Breast epithelium (tissue), 4 donors: ENCODE results near the gene AP4S1. TPM values are rescaled to one million over a fixed set of nuclear protein-coding genes. Genes with fewer than 3 reads are reported as not detected.

Source experiments
- DNase-seq, 2 donors: peaks; one replicate each; pipeline ENCODE4 v3.0.0-alpha.2; 2019; ENCODE audit warnings: low spot score in 2 of 2
- H3K27ac ChIP-seq, 2 donors: fragments of 200-600 bp; sonication (generic) in 1 of 2; one replicate each; pipeline ENCODE4 v1.5.1; 2016 to 2019; ENCODE audit warnings: mild to moderate bottlenecking in 1 of 2
- H3K27me3 ChIP-seq, 2 donors: fragments of 200-600 bp; sonication (generic) in 1 of 2; one replicate each; pipeline versions ENCODE4 v1.5.1 to v1.6.0; 2017 to 2019; ENCODE audit warnings: control low read depth in 1 of 2, mild to moderate bottlenecking in 1 of 2
- H3K36me3 ChIP-seq: fragments of 200-600 bp; one replicate; pipeline ENCODE4 v1.5.1; 2019
- H3K4me1 ChIP-seq, 2 donors: fragments of 200-600 bp; sonication (generic); one replicate each; pipeline ENCODE4 v1.5.1; 2016 to 2019; ENCODE audit warnings: control low read depth in 1 of 2
- H3K4me3 ChIP-seq, 3 donors: fragments of 200-600 bp; sonication (generic); 1 replicate in 2 of 3; 2 replicates in 1 of 3; pipeline ENCODE4 v1.5.1; 2016 to 2019; ENCODE audit warnings: mild to moderate bottlenecking in 3 of 3, moderate library complexity in 2 of 3
- H3K9me3 ChIP-seq, 2 donors: fragments of 200-600 bp; sonication (generic) in 1 of 2; one replicate each; pipeline ENCODE4 v1.5.1; 2016 to 2019; ENCODE audit warnings: control low read depth in 1 of 2
- POLR2A ChIP-seq: fragments of 450-650 bp; IDR thresholded peaks from one replicate; pipeline ENCODE4 v1.6.1; 2016; ENCODE audit warnings: antibody characterized with exemption, mild to moderate bottlenecking, moderate library complexity
- POLR2AphosphoS5 ChIP-seq, 3 donors: sonication (generic); formaldehyde crosslinking; IDR thresholded peaks; one replicate each; pipeline ENCODE4 v1.6.1; 2017; ENCODE audit warnings: antibody characterized with exemption in 3 of 3
- intact Hi-C: fragments of 100-400 bp; cut with DNase I; formaldehyde crosslinking; loops from one replicate; pipeline ENCODE4 v1.15.1; 2023; ENCODE audit warnings: low total_unique reads
- total RNA-seq, 3 donors: library from RNA; depleted of rRNA; stranded (reverse); fragments of >200 nt; gene quantifications; one replicate each; pipeline ENCODE4 v1.1.0, GENCODE V29; 2016
- TF ChIP-seq, protein P1 (sequence below), 3 donors: fragments of 450-650 bp; IDR thresholded peaks; one replicate each; pipeline ENCODE4 v1.5.1; 2016 to 2017; ENCODE audit warnings: antibody characterized with exemption in 3 of 3, mild to moderate bottlenecking in 3 of 3, moderate library complexity in 3 of 3

AP4S1 gene
- total RNA-seq, 3 donors from 2014 or later = 4.5 to 11.1 (median 5.2) TPM

DNA sequence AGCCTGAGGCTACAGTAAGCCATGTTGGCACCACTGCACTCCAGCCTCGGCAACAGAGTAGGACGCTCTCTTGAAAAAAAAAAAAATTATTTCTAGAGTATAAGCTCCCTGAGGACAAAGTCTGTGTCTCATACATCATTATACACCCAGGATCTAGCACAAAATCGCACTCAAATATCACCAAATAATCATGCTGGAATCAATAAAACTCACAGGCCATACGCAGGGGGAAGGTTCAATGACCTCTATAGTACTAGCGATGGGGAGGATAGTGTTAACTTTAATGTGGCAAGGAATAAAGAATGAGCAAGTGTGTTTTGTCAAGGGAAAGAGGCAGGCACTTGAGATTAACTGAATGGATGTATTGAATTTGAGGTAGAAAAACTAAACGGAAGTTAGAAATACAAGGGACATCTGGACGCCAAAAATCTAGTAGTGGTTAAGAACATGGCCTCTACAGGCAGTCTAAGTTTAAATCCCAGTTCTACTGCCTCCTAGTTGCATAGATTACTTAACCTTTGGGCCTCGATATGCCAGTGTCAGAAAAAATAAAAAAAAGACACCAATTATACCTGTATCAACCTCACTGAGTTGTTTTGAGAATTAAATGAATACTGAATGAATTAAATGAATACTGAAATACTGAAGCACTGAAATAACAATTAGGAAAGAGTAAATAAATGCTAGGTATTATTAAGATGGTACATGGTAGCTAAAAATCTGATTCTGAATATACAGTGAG lies 4.4 kb upstream of the AP4S1 start:
- no peak overlapping the region for H3K4me3 ChIP-seq
- H3K27ac ChIP-seq = no peak overlapping the region
- TF ChIP-seq POLR2A = no peak
- TF ChIP-seq, protein P1, sequence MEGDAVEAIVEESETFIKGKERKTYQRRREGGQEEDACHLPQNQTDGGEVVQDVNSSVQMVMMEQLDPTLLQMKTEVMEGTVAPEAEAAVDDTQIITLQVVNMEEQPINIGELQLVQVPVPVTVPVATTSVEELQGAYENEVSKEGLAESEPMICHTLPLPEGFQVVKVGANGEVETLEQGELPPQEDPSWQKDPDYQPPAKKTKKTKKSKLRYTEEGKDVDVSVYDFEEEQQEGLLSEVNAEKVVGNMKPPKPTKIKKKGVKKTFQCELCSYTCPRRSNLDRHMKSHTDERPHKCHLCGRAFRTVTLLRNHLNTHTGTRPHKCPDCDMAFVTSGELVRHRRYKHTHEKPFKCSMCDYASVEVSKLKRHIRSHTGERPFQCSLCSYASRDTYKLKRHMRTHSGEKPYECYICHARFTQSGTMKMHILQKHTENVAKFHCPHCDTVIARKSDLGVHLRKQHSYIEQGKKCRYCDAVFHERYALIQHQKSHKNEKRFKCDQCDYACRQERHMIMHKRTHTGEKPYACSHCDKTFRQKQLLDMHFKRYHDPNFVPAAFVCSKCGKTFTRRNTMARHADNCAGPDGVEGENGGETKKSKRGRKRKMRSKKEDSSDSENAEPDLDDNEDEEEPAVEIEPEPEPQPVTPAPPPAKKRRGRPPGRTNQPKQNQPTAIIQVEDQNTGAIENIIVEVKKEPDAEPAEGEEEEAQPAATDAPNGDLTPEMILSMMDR (IDR thresholded peaks at IDR 0.05) = no peak
- no peaks in the 10 kb centered on the region for H3K9me3 ChIP-seq
- peaks cover 3 to 7% of the 10 kb centered on the region in 2 donors for H3K4me1 ChIP-seq
- no peak for DNase-seq
- no peaks in the 10 kb centered on the region for H3K27me3 ChIP-seq
- intact Hi-C loops = no loop called here
- H3K36me3 ChIP-seq = no peaks in the 10 kb centered on the region

DNA sequence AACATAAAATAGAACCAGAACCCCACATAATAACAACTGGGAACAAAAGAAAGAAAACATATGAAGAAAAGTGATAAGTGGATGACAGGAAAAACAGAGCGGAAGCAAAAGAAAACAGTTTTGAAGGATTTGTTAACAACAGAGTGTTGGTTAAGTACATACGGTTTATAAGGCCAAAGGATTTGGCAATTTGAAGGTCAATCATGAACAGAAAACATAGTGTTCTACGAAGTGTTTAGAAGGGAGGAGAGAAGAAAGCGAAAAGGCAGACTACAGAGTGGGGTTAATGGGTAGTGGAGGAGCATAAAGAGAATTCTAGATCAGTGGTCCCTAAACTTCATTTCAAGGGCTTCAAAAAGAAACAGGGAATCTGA lies 3.9 kb upstream of the AP4S1 start:
- no peak overlapping the region for H3K4me3 ChIP-seq
- intact Hi-C loops = no loop called here
- DNase-seq = no peak
- H3K36me3 ChIP-seq = no peaks in the 10 kb centered on the region
- TF ChIP-seq, protein P1 (IDR thresholded peaks at IDR 0.05) = no peak
- TF ChIP-seq POLR2A = no peak
- no peak for TF ChIP-seq POLR2AphosphoS5 (IDR thresholded peaks at IDR 0.05)
- no peaks in the 10 kb centered on the region for H3K27me3 ChIP-seq
- peaks cover 3 to 7% of the 10 kb centered on the region in 2 donors for H3K4me1 ChIP-seq
- no peak overlapping the region for H3K27ac ChIP-seq
- H3K9me3 ChIP-seq = no peaks in the 10 kb centered on the region

DNA sequence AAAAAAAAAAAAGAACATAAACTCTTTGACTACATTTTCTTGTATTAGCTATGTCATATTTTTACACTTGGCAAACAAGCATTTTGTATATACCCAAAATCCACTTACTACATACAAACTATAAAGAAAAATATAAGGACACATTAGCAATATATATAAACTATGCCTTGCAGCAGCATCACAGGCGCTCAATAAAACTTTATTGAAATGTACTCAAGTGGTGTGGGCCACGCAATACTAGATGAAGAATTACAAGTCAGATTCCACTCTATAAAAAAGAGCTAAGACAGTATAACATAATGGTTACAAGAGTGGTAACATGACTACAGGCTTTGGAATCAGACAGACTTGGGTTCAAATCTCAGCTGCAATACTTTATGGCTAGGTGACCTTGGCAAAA lies 3.1 kb upstream of the AP4S1 start:
- H3K9me3 ChIP-seq = no peaks in the 10 kb centered on the region
- H3K4me3 ChIP-seq = no peak overlapping the region
- no peak for DNase-seq
- H3K27ac ChIP-seq = no peak overlapping the region
- TF ChIP-seq, protein P1 (IDR thresholded peaks at IDR 0.05) = no peak
- no peak for TF ChIP-seq POLR2AphosphoS5 (IDR thresholded peaks at IDR 0.05)
- no peaks in the 10 kb centered on the region for H3K36me3 ChIP-seq
- H3K4me1 ChIP-seq = peaks cover 3 to 7% of the 10 kb centered on the region in 2 donors
- intact Hi-C loops = no loop called here
- H3K27me3 ChIP-seq = no peaks in the 10 kb centered on the region

DNA sequence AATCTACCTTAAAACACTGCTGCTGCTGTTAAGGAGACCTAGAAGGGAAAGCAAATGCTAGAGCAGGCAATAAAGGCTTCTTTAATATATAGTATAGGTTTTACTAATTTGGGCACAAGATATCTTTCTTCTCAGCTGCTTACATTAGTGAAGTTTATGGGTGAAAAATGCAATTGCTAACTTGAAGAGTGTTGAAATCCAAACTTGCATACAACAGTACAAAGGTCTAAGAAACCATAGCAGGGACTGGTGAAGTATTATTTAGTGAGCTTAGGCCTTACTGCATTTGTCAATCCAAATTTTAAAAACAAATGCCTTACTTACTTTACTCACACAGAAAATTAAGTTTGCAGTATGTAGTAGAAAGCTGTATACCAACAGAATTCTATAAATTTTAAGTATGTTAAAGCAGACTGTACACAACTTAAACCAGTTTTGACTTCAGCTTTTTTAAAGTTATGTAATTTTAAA lies 1.4 kb upstream of the AP4S1 start:
- no peaks in the 10 kb centered on the region for H3K36me3 ChIP-seq
- H3K27me3 ChIP-seq = no peaks in the 10 kb centered on the region
- intact Hi-C loops = no loop called here
- no peak for DNase-seq
- no peak overlapping the region for H3K27ac ChIP-seq
- TF ChIP-seq, protein P1 (IDR thresholded peaks at IDR 0.05) = no peak
- TF ChIP-seq POLR2A (no peak), POLR2AphosphoS5 (IDR thresholded peaks at IDR 0.05) (no peak)
- H3K4me1 ChIP-seq = peaks cover 3 to 7% of the 10 kb centered on the region in 2 donors
- H3K9me3 ChIP-seq = no peaks in the 10 kb centered on the region
- H3K4me3 ChIP-seq = peak overlapping the region in 2 of 3 donors; percentile 89 to 100

DNA sequence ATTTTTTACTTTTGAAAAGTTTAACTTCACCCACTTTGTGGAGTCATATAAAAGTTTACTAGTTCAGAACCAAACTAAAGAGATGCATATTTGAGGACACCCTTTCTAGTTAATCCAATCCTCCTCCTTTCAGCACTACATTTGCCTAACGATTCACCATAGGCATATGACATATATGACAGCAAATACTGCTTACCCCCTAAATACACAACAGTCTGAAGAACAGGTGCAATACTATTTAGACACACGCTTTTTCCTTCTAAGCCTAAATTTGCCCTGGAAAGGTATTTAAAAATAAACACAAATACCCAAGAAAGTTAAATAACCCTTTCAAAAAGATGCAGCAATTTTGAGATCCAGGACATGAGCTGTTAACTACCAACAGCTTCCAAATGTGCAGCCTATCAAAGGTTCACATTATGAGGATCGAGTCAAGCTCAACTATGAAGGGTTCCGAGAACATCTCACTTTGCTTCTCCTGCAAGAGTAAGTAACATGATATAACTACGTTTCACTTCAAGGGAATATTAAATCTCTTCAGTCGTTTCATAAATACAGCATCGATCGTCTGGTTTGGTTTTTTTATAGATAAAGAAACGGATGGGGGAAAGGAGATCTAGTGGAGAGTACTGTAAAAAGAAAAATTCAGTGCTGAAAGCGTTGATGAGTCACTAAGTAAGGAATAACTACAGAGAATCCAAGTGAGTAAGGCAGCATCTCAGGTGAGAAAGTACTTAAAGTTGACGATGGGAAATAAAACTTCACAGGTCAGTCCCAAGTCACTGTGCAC lies 677 bp upstream of the AP4S1 start:
- H3K4me1 ChIP-seq = peaks cover 3 to 7% of the 10 kb centered on the region in 2 donors
- H3K36me3 ChIP-seq = no peaks in the 10 kb centered on the region
- H3K27ac ChIP-seq = peak overlapping the region; percentile 100
- intact Hi-C loops = no loop called here
- DNase-seq = no peak
- peak overlapping the region; percentile 89 to 100 (median 95) for H3K4me3 ChIP-seq
- H3K27me3 ChIP-seq = no peaks in the 10 kb centered on the region
- TF ChIP-seq, protein P1 (IDR thresholded peaks at IDR 0.05) = no peak
- no peak for TF ChIP-seq POLR2A
- TF ChIP-seq POLR2AphosphoS5 (IDR thresholded peaks at IDR 0.05) = no peak
- no peaks in the 10 kb centered on the region for H3K9me3 ChIP-seq
